ENCODE data around the gene ADSS1.
"Not testable (repeated sequence)": the region's sequence is repeated elsewhere in the genome, so short reads cannot be mapped to it uniquely, and the experiment has no call there.

ADSS1 gene

GRCh38 chr14:104725772-104726548 lies 1.9 kb downstream of the ADSS1 start:
- no peaks in the 10 kb centered on the region for H3K36me3 ChIP-seq
- H3K27ac ChIP-seq, result no peak overlapping the region
- no peaks in the 10 kb centered on the region for H3K9me3 ChIP-seq
- no peak overlapping the region for H3K4me3 ChIP-seq (ENCODE audit: low read depth in 1 of 2, low read length in 1 of 2)
- no peak for TF ChIP-seq CTCF (IDR thresholded peaks at IDR 0.05)
- peaks cover 12 to 21% of the 10 kb centered on the region in 2 experiments for H3K4me1 ChIP-seq (ENCODE audit: control insufficient read depth in 1 of 2, insufficient read depth in 1 of 2, low read depth in 1 of 2, low read length in 1 of 2)
- H3K27me3 ChIP-seq, result peaks cover 36% of the 10 kb centered on the region

DNA sequence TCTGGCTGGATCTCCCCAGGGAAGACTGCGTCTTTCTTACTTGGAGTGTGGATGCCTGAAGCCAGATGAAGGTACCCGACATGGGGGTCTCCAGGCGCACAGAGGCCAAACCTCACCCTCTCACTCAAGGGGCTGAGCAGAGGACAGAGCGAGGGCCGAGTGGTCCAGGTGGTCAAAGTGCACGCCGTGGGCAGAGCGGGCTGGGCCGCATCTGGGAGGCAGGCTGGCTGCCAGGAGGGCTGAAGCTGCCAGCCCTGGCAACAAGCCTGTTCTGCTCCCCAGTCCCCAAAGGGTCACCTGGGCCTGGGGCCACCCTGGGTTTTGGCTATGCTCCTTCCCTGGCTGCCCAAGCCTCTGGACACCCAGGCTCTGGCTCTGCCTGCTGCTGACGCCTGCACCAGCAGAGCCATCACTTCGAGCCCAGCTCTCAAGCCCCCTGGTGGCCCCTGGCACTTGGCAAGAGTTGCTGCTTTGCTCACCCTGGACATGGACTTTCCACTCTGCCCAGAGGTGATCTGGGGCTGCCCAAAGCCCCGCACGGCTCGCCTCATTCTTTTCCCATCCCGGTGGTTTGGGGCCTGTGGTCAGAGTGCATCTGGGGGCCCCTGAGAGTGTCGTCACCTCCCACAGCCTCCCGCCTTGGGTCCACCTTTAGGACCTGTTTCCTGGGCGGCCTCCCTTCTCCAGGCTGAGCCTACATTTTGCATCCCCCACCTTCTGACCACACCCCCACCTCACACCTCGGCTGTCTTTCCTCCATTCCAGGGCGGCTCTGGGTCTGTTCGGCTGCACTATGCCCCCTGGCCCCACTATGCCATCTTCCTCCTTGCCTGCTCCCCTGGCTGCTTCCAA lies 2.8 kb downstream of the ADSS1 start:
- Histone ChIP-seq H3K36me3 (no peaks in the 10 kb centered on the region), H3K9me3 (no peaks in the 10 kb centered on the region), H3K4me3 (ENCODE audit: low read depth in 1 of 2, low read length in 1 of 2) (no peak overlapping the region), H3K4me1 (ENCODE audit: control insufficient read depth in 1 of 2, insufficient read depth in 1 of 2, low read depth in 1 of 2, low read length in 1 of 2) (peaks cover 12 to 21% of the 10 kb centered on the region in 2 experiments), H3K27me3 (peaks cover 36% of the 10 kb centered on the region), H3K27ac (no peak overlapping the region)
- no peak for TF ChIP-seq CTCF (IDR thresholded peaks at IDR 0.05)

- no peaks in the 10 kb centered on the region for H3K36me3 ChIP-seq
- TF ChIP-seq CTCF (IDR thresholded peaks at IDR 0.05), result no peak
- H3K9me3 ChIP-seq, result no peaks in the 10 kb centered on the region
- H3K27ac ChIP-seq, result no peak overlapping the region
- H3K4me1 ChIP-seq (ENCODE audit: control insufficient read depth in 1 of 2, insufficient read depth in 1 of 2, low read depth in 1 of 2, low read length in 1 of 2), result peaks cover 5 to 11% of the 10 kb centered on the region in 2 experiments
- H3K27me3 ChIP-seq, result peaks cover 27% of the 10 kb centered on the region
- H3K4me3 ChIP-seq (ENCODE audit: low read depth in 1 of 2, low read length in 1 of 2), result no peak overlapping the region
Observed at GRCh38 chr14:104728631-104729030, 4.6 kb downstream of the ADSS1 start.

- not testable (repeated sequence) for H3K4me1 ChIP-seq (ENCODE audit: control insufficient read depth in 1 of 2, insufficient read depth in 1 of 2, low read depth in 1 of 2, low read length in 1 of 2); H3K27ac ChIP-seq; H3K9me3 ChIP-seq; H3K36me3 ChIP-seq; H3K4me3 ChIP-seq (ENCODE audit: low read depth in 1 of 2, low read length in 1 of 2)
- H3K27me3 ChIP-seq, result peaks cover 25% of the 10 kb centered on the region
Observed at GRCh38 chr14:104729176-104729834, 5.3 kb downstream of the ADSS1 start.

DNA sequence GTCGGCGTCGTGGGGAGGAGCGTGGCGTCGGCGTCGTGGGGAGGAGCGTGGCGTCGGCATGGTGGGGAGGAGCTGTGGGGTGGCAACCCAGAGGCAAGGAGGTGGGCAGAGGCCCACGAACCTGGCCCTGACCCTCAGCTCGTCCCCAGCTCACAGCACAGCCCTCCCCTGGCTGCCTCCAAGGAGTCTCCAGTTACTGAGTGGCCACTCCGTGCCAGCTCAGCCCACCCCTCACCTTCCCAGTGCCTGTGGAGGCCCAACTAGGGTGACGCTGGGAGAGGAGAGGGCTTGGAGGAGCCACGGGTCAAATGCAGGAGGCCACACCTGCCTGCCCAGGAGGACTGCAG lies 5.8 kb downstream of the ADSS1 start:
- TF ChIP-seq CTCF (IDR thresholded peaks at IDR 0.05), result no peak
- H3K27me3 ChIP-seq, result peaks cover 20% of the 10 kb centered on the region
- peaks cover under 1% of the 10 kb centered on the region in 2 experiments for H3K4me1 ChIP-seq (ENCODE audit: control insufficient read depth in 1 of 2, insufficient read depth in 1 of 2, low read depth in 1 of 2, low read length in 1 of 2)
- no peak overlapping the region for H3K4me3 ChIP-seq (ENCODE audit: low read depth in 1 of 2, low read length in 1 of 2)
- H3K36me3 ChIP-seq, result no peaks in the 10 kb centered on the region
- no peaks in the 10 kb centered on the region for H3K9me3 ChIP-seq
- no peak overlapping the region for H3K27ac ChIP-seq
